ENCODE measurements around the gene MYO3B. TPM values are rescaled to one million over a fixed set of nuclear protein-coding genes. Genes with fewer than 3 reads are reported as not detected.
"Not testable (repeated sequence)": the region's sequence is repeated elsewhere in the genome, so short reads cannot be mapped to it uniquely, and the experiment has no call there.

The MYO3B gene
- total RNA-seq, 2 experiments from 2014 or later = not detected

DNA sequence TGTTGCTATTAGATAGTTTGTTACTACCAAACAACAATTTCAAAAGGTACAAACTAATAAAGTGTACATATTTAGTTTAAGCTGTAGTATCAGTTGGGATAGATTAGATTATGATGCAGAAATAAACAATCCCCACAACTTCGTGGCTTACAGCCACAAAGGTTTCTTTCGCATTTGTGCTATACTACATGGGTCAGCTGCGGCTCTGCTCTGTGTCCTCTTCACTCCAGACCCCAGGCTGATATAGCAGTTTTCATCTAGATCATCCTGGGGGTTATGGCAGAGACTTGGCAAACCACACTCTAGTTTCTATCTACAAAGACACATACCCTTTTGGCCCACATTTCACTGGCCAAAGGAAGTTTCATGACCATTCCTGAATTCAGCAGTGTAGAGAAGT is 429.2 kb downstream of the MYO3B start:
- Histone ChIP-seq H3K4me1 (ENCODE audit: insufficient read depth, low read length, poor library complexity, severe bottlenecking) (no peaks in the 10 kb centered on the region), H3K4me3 (ENCODE audit: low read depth, low read length, poor library complexity, severe bottlenecking) (no peak overlapping the region), H2AFZ (ENCODE audit: low read length) (no peak overlapping the region), H3K79me2 (ENCODE audit: insufficient read depth, low read depth, low read length) (no peaks in the 10 kb centered on the region), H3K36me3 (ENCODE audit: insufficient read depth, low read length) (no peaks in the 10 kb centered on the region), H3K9me3 (ENCODE audit: low read length) (no peaks in the 10 kb centered on the region), H3K27ac (ENCODE audit: low read depth, low read length, poor library complexity, severe bottlenecking) (no peak overlapping the region), H4K20me1 (ENCODE audit: insufficient read depth, low read length) (no peaks in the 10 kb centered on the region), H3K4me2 (ENCODE audit: low read length) (no peak overlapping the region), H3K9me2 (ENCODE audit: insufficient read depth, low read length) (no peaks in the 10 kb centered on the region)
- intact Hi-C loops (cut with micrococcal nuclease; ENCODE audit: unreplicated experiment) = no loop called here
- POLR2A ChIA-PET = no interaction called here
- CTCF ChIA-PET (ENCODE audit: unreplicated experiment) = no interaction called here
- TF ChIP-seq, protein P1, sequence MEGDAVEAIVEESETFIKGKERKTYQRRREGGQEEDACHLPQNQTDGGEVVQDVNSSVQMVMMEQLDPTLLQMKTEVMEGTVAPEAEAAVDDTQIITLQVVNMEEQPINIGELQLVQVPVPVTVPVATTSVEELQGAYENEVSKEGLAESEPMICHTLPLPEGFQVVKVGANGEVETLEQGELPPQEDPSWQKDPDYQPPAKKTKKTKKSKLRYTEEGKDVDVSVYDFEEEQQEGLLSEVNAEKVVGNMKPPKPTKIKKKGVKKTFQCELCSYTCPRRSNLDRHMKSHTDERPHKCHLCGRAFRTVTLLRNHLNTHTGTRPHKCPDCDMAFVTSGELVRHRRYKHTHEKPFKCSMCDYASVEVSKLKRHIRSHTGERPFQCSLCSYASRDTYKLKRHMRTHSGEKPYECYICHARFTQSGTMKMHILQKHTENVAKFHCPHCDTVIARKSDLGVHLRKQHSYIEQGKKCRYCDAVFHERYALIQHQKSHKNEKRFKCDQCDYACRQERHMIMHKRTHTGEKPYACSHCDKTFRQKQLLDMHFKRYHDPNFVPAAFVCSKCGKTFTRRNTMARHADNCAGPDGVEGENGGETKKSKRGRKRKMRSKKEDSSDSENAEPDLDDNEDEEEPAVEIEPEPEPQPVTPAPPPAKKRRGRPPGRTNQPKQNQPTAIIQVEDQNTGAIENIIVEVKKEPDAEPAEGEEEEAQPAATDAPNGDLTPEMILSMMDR (conservative IDR thresholded peaks at IDR 0.05; ENCODE audit: low read length) = no peak
- no peak for TF ChIP-seq EZH2phosphoT487 (IDR thresholded peaks at IDR 0.05; ENCODE audit: borderline replicate concordance, low read depth, low read length)
- no TSS peak for BruUV-seq (replicated peaks)
- DNase-seq (ENCODE audit: low spot score) = no peak

DNA sequence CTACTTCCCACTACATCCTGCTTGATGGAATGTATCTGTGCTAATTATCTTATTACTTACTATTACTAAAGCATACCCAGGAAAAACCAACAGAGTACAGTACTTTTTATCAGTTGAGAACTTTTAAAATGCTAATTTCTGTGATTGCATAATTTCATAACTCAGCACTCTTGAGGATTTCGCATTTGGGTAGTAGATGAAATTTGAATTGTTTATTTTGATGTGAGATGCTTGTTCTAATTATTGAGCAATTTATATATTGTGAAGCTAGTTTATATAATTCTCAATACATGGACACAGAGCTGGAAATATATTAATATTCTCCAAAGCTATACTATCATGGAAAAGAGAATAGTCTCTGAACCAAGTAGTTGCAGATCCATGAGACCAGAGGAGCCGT is 432.7 kb downstream of the MYO3B start:
- no peak for DNase-seq (ENCODE audit: low spot score)
- Histone ChIP-seq H2AFZ (ENCODE audit: low read length) (no peak overlapping the region), H4K20me1 (ENCODE audit: insufficient read depth, low read length) (no peaks in the 10 kb centered on the region), H3K4me3 (ENCODE audit: low read depth, low read length, poor library complexity, severe bottlenecking) (no peak overlapping the region), H3K4me1 (ENCODE audit: insufficient read depth, low read length, poor library complexity, severe bottlenecking) (no peaks in the 10 kb centered on the region), H3K27ac (ENCODE audit: low read depth, low read length, poor library complexity, severe bottlenecking) (no peak overlapping the region), H3K79me2 (ENCODE audit: insufficient read depth, low read depth, low read length) (no peaks in the 10 kb centered on the region), H3K9me3 (ENCODE audit: low read length) (no peaks in the 10 kb centered on the region), H3K36me3 (ENCODE audit: insufficient read depth, low read length) (no peaks in the 10 kb centered on the region), H3K9me2 (ENCODE audit: insufficient read depth, low read length) (no peaks in the 10 kb centered on the region), H3K4me2 (ENCODE audit: low read length) (no peak overlapping the region)
- TF ChIP-seq EZH2phosphoT487 (IDR thresholded peaks at IDR 0.05; ENCODE audit: borderline replicate concordance, low read depth, low read length) = no peak
- TF ChIP-seq, protein P1 (conservative IDR thresholded peaks at IDR 0.05; ENCODE audit: low read length) = no peak
- intact Hi-C loops (cut with micrococcal nuclease; ENCODE audit: unreplicated experiment) = no loop called here
- BruUV-seq (replicated peaks) = no TSS peak
- POLR2A ChIA-PET = interaction anchor here (0.6 kb wide), 1 partner anchor 760 kb away, joined by 3 read pairs; no protein-coding TSS in a partner anchor
- CTCF ChIA-PET (ENCODE audit: unreplicated experiment) = no interaction called here

DNA sequence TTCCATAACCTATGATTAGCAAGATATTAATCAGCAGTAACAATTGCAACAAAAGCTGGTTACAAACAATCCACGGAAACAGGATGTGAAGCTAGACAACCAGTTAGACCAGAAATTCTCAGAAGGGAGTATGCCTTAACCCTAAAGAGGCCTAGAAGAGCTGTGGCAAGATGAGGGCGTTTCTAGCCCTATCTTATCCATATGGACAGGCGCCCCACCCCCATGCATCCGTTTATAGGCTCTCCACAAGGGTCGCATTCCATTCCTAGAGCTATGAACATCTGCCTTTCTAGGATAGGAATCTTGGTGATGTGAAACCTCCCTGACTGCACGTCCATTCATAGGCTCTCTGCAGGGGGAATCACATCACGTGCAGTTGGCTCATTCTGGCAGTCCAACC is 441.0 kb downstream of the MYO3B start:
- CTCF ChIA-PET (ENCODE audit: unreplicated experiment); intact Hi-C loops (cut with micrococcal nuclease; ENCODE audit: unreplicated experiment); POLR2A ChIA-PET; H3K36me3 ChIP-seq (ENCODE audit: insufficient read depth, low read length); DNase-seq (ENCODE audit: low spot score); BruUV-seq (replicated peaks); H3K4me1 ChIP-seq (ENCODE audit: insufficient read depth, low read length, poor library complexity, severe bottlenecking); H4K20me1 ChIP-seq (ENCODE audit: insufficient read depth, low read length); H3K9me3 ChIP-seq (ENCODE audit: low read length); H3K9me2 ChIP-seq (ENCODE audit: insufficient read depth, low read length); H2AFZ ChIP-seq (ENCODE audit: low read length); H3K27ac ChIP-seq (ENCODE audit: low read depth, low read length, poor library complexity, severe bottlenecking); H3K4me2 ChIP-seq (ENCODE audit: low read length); H3K79me2 ChIP-seq (ENCODE audit: insufficient read depth, low read depth, low read length); H3K4me3 ChIP-seq (ENCODE audit: low read depth, low read length, poor library complexity, severe bottlenecking): not testable (repeated sequence)

DNA sequence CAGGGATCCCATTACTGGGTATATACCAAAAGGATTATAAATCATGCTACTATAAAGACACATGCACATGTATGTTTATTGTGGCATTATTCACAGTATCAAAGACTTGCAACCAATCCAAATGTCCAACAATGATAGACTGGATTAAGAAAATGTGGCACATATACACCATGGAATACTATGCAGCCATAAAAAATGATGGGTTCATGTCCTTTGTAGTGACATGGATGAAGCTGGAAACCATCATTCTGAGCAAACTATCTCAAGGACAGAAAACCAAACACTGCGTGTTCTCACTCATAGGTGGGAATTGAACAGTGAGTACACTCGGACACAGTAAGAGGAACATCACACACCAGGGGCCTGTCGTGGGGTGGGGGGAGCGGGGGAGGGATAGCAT is 457.1 kb downstream of the MYO3B start:
- H3K9me3 ChIP-seq (ENCODE audit: low read length) = not testable (repeated sequence)

More for the DNA sequence above, 457.1 kb downstream of the MYO3B start:
- H3K4me1 ChIP-seq (ENCODE audit: insufficient read depth, low read length, poor library complexity, severe bottlenecking); intact Hi-C loops (cut with micrococcal nuclease; ENCODE audit: unreplicated experiment); H3K36me3 ChIP-seq (ENCODE audit: insufficient read depth, low read length); DNase-seq (ENCODE audit: low spot score); H3K4me3 ChIP-seq (ENCODE audit: low read depth, low read length, poor library complexity, severe bottlenecking); BruUV-seq (replicated peaks); H3K9me2 ChIP-seq (ENCODE audit: insufficient read depth, low read length); H3K27ac ChIP-seq (ENCODE audit: low read depth, low read length, poor library complexity, severe bottlenecking); H3K4me2 ChIP-seq (ENCODE audit: low read length); H2AFZ ChIP-seq (ENCODE audit: low read length); H4K20me1 ChIP-seq (ENCODE audit: insufficient read depth, low read length); POLR2A ChIA-PET; H3K79me2 ChIP-seq (ENCODE audit: insufficient read depth, low read depth, low read length); CTCF ChIA-PET (ENCODE audit: unreplicated experiment): not testable (repeated sequence)
